HG03342 (cell line): Measurements from ENCODE around the gene MDFI.

Source experiments
- ATAC-seq: cut with Tn5 transposase; IDR thresholded peaks from one replicate; pipeline ENCODE4 v1.9.1; 2021; ENCODE audit warnings: mild to moderate bottlenecking, moderate library complexity; ENCODE audit not compliant: unreplicated experiment

MDFI gene

GRCh38 chr6:41700463-41701347 lies 62.4 kb downstream of the MDFI start:
- no peak for ATAC-seq

- ATAC-seq = no peak
These were observed 63.9 kb downstream of the MDFI start for GRCh38 chr6:41702089-41702745.

GRCh38 chr6:41702771-41703494 lies 64.7 kb downstream of the MDFI start:
- ATAC-seq = no peak
